CD4-positive, alpha-beta T cell treated with Interleukin-1 beta for 1 hour (primary cell): ENCODE data around the gene WWTR1.

Source experiments
- DNase-seq, 2 donors: peaks; one replicate each; pipeline ENCODE4 v3.0.0-alpha.2; 2020 to 2022

Gene WWTR1

DNA sequence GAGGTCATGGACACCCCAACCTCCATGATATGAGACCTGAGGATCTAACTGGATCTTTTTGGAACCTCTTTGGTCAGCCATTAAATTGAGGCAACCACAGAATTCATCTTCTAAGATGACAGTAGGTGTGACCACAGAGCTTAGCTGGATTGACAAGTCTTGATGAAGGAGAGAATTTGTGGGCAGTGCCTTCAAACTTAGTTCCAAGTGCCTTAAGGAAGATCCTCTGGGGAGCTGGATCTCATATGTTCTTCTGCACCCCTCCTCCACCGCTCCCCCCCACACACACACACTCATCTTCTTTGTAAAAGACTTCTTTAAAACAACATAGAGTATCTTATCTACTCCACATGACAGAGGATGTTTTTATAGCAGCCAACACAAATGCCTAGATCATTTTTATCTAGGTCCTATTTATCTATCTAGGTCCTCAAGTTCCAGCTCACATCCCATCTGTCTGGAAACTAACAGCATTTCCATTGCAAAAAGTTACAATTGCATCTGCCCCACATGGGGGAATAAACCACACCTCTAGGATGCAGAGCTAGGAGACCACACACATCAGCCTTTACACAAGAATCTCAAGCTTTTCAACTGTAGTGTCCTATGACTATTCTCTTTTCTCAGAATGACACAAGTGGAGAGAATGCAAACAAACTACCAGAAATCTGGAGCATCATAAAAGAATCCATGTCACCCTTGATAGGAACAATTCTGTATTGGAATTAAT lies 37.4 kb downstream of the WWTR1 start:
- no peak for DNase-seq

DNA sequence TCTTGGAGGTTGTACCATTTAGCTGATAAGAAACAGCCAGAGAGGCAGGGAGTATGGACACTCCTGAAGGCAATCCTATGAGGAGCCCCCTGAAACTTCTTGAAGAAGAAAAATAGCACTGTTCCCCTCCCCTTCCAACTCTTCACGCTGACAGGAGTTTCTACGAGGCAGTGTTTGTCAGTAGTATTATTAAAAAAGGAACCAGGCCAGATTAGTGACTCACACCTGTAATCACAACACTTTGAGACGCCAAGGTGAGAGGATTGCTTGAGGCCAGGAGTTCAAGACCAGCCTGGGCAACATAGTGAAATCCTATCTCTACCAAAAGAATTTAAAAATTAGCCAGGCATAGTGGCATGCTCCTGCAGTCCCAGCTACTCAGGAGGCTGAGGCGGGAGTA lies 38.7 kb downstream of the WWTR1 start:
- no peak for DNase-seq

DNA sequence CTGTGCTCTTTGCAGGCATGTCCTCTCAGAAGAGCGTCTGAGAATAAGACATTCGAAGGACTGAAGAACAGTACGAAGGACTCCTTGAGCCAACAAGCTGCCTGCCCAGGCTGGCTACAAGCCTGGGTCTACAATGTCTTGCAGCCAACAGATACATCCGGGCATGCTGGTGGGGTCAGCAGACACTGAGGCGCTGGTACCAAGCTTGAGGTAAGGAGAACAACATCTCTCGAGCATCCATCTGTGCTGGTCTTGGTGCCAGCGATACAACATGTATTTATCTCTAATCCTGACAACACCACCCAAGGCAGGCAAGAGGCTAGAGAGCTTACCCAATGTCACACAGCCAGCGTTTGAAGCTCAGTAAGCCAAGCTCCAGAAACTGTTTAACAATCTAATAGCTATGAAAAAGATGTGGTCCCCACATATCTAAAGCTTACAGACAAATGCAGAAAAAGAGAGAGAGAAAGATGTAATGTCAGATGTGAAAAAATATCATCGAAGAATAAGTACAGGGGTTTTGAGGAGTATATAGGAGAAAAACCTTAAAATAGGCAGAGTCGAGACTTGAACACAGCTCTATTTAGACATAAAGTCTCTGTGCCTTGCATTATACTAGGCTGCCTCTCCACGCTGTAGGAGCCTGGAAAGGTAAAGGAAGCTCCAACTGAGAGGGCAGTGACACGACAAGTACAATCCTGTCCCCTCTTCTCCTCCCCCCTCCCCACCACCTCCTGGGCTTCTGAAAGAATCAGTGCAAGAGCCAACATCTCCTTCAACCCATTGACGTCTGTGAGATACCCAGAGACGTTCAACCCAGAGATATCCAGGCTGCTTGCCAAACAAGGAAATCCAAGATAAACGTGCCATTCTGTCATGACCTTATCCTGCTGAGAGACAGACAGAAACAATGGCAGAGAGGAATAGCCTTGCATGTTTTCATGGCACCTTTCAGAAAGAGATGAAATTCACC lies 39.4 kb downstream of the WWTR1 start:
- DNase-seq, result no peak

DNA sequence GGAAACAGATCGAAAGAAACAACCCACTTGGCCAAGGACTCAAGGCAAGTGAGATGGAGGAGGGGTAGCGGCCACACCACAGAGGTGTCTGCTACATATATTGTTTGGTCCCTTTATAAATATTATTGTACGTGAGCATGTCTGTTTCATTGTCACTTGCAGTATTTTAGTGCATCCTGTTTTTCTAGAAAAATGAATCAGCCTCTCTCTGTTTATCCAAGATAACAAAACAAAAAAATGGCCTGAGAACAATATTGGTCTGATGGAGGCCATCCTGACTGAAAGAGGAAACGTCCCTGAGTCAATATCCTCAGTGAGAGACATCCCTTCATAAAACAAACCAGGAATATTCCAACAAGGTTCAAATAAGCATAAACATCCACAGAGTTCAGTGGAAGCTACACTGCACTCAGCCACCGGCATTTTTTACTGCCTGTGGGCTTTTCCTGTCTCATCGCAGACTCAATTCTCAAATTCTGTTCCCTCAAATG lies 42.0 kb downstream of the WWTR1 start:
- no peak for DNase-seq

DNA sequence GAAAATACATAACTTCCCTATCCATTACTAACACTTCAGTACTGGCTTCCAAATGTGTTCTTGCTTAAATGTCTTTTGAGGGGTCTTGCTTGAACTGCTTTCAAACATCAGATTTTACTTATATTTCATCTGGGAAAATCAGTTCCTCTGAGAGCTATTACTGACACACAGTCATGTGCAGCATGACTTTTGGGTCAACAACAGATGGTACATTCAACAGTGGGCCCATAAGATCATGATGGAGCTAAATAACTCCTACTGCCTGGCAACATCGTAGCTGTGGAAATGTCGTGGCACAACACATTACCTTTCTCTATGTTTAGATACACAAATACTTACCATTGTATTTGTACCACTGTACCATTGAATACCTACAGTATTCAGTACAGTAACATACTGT lies 43.8 kb downstream of the WWTR1 start:
- no peak for DNase-seq

GRCh38 chr3:149612456-149612855 lies 45.4 kb downstream of the WWTR1 start:
- DNase-seq, result no peak

GRCh38 chr3:149611149-149611548 lies 46.7 kb downstream of the WWTR1 start:
- DNase-seq, result no peak

GRCh38 chr3:149610351-149611105 lies 47.3 kb downstream of the WWTR1 start:
- no peak for DNase-seq

DNA sequence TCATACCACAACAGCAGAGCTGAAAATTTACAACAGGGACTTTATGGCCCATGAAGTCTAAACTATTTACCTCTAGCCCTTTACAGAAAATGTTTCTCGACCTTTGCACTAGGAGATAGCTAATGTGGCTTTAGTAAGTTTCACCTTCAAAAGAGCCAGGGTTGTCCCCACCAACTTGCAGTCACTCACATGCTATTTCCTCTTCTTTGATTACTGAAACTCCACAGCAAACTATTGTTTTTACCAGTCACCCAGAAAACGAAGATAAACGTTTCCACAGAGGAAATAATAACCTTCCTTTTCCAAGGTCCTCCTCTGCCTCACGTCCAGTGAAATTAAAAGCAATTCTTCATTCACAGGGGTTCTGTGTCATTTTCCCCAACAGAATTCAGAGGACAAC lies 48.2 kb downstream of the WWTR1 start:
- no peak for DNase-seq

DNA sequence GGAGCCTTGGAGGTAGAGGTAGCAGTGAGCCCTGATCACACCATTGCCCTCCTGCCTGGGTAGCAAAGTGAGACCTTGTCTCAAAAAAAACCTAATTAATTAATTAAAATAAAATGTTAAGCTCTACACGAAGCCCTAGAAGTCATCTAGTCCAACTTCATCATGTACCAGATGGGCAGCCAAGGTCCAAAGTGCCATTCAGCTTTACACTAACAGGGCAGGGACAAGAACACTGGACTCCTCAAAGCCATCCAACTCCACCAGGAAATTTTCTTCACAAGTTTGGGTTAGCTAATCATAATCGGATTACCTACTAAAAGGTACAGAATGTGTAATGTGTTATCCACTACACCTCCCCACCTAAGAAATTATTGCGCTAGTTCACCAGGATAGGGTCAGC lies 48.8 kb downstream of the WWTR1 start:
- DNase-seq, result no peak

- DNase-seq, result no peak
These were observed 51.9 kb downstream of the WWTR1 start for GRCh38 chr3:149605902-149606301.

DNA sequence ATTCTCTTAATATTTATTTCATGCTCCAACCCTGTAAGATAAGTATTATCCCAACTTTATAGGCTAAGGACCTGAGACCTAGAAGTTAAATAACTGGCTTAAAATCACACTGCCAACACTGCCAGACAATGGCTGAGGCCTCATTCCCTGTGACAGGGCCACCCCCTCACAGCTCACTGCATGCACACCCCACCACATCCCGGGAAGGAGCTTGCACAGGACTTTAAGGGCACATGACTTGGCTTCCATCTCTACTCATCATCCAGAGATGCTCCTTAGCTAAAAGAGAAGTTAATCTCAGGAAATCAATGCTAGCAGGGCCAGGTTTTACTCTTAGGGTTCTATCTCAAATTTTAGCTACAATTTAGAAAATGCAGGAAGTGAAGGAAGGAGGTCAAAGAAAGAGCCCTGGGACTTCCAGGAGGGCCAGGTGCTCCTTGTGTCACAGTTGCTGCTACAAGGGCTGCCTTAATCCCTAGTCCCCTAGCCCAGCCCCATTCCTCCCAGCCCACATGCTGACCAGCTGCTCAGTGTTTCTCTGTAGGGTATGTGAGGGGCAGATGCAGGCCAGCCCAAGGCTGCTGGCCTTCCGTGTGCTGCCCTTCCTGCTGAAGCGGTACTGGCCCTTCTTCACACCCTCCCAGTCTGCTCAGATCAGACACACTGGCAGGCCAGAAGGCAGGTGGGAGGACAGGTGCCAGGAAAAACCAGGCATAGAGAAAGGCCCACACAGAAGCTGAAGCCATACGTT lies 53.5 kb downstream of the WWTR1 start:
- DNase-seq, result no peak

DNA sequence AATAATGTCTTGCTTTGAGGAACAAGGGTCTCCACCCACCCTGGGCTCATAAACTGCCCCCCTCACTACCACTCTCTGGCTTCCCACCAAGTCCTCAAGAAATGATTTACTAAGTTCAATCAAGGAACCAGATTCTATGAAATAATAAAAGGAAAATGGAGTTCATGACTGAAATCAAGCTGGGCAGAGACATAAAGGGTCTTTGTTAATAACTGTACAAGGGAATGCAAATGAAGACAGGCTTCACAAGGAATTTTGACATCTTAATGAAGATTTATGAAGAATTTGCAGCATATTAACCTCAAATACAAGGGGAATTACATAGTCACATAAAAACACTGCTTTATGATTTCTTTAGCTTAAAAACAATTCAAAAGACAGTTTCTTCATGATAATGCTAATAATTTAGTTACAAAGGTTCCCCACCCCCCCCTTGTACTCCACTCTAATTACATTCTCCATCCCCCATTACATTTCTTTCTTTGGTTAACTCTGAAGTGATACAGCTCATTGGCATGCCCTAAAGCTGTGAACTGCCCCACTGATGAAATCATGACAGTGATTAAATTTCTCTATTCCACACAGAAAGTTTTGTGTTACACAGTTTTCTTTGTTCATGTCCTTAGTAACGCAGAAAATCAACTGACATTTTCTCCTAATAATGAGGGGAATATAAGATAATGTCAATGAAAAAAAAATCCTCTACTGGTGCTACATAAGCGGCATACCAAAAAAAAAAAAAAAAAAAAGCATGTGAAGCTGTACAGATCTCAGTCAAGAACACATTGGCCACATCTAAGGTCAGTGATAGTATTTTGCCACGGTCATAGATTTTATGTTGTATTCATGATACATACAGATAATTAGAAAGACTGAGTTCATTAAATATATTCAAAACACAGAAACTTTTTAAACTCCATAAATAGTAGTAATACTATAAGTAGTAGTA lies 54.4 kb downstream of the WWTR1 start:
- DNase-seq, result no peak

GRCh38 chr3:149600634-149601033 lies 57.2 kb downstream of the WWTR1 start:
- no peak for DNase-seq

GRCh38 chr3:149599236-149599635 lies 58.6 kb downstream of the WWTR1 start:
- no peak for DNase-seq

- DNase-seq, result no peak
These were observed 61.6 kb downstream of the WWTR1 start for GRCh38 chr3:149596134-149596770.

- DNase-seq, result no peak
These were observed 64.2 kb downstream of the WWTR1 start for GRCh38 chr3:149593418-149594160.

DNA sequence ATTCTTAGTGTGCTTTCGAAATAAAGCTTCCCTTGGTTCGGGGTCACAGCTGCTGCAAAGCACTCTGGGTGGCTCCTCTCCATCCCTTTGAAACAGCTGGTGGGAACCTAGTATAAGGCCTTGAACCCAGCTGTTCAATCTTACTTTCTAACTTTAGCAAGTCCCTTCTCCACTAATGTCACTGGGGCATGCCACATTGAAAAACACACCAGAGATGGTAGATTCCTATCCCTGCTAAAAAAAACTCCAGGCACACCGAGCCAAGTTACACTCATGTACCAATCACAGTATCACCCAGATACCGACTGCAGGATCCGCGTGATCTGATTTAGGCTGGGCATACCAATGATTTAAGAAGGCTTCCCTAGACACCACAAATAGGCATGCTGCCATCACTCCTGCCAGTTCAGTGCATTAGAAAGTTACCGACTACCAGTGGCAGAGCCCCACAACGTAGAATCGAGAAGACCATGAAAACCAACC lies 65.0 kb downstream of the WWTR1 start:
- no peak for DNase-seq

DNA sequence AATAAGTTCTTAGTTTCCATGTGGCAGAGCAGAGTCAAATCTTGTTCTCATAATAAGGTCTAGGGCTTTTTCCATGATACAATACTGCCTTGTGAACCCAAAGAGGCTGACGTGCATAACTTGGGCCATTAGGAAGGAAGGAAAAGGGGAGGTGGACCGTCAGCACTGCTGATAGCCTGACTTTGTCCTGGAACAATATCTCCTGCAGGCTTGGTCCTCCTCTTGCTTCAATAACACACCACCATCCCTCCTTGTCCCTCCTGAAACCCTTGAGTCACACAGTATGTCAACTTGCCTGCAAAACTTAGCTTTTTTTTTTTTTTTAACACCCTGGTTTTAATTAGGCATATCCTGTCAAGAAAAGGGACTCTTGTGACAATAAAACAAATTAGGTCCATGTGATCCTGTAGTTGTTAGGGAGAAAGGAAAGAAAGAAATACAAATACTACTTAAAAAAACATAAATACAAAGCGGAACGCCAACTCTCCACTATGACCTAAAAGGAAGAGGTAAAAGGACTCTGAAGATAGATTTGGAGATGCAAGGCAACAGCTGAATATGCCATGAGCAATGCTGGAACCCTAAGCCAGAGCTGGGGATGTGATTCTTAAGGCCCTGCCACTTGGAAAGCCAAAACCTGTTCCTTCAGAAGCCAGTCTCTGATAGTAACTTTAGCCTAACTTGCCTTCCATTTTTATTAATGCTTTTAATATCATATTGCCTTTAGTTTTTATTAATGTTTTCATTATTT lies 67.0 kb downstream of the WWTR1 start:
- no peak for DNase-seq
